ENCODE results near the gene THSD4. TPM values are rescaled to one million over a fixed set of nuclear protein-coding genes. Genes with fewer than 3 reads are reported as not detected.

THSD4 gene
- total RNA-seq, 2 experiments from 2014 or later = not detected

- POLR2A ChIA-PET = no interaction called here
- Mint-ChIP-seq H3K27me3 (peaks cover 23% of the 10 kb centered on the region), H3K27ac (no peak overlapping the region), H3K9me3 (peaks cover 2% of the 10 kb centered on the region), H3K4me3 (no peak overlapping the region), H3K4me1 (ENCODE audit: low read depth) (no peaks in the 10 kb centered on the region), H3K36me3 (ENCODE audit: low read depth) (no peaks in the 10 kb centered on the region)
- DNase-seq (no peak), ATAC-seq (no peak)
- CTCF ChIA-PET = interaction anchor here (1.1 kb wide), 1 partner anchor 42 kb away, joined by 3 read pairs; no protein-coding TSS in a partner anchor
- TF ChIP-seq CTCF (IDR thresholded peaks at IDR 0.05) = no peak
- intact Hi-C loops (cut with micrococcal nuclease) = no loop called here
These were observed 586.5 kb downstream of the THSD4 start for GRCh38 chr15:71701808-71702207.

GRCh38 chr15:71702496-71702895 is 587.2 kb downstream of the THSD4 start:
- Mint-ChIP-seq H3K27me3 (peaks cover 19% of the 10 kb centered on the region), H3K4me3 (no peak overlapping the region), H3K9me3 (peaks cover 2% of the 10 kb centered on the region), H3K36me3 (ENCODE audit: low read depth) (no peaks in the 10 kb centered on the region), H3K4me1 (ENCODE audit: low read depth) (no peaks in the 10 kb centered on the region), H3K27ac (no peak overlapping the region)
- DNase-seq (no peak), ATAC-seq (no peak)
- no peak for TF ChIP-seq CTCF (IDR thresholded peaks at IDR 0.05)
- intact Hi-C loops (cut with micrococcal nuclease) = no loop called here
- ChIA-PET POLR2A (no interaction called here), CTCF (no interaction called here)

GRCh38 chr15:71705151-71705550 is 589.9 kb downstream of the THSD4 start:
- CTCF ChIA-PET = no interaction called here
- TF ChIP-seq CTCF (IDR thresholded peaks at IDR 0.05) = no peak
- POLR2A ChIA-PET = no interaction called here
- intact Hi-C loops (cut with micrococcal nuclease) = no loop called here
- H3K4me1 Mint-ChIP-seq (ENCODE audit: low read depth) = no peaks in the 10 kb centered on the region
- H3K27ac Mint-ChIP-seq = no peak overlapping the region
- no peak overlapping the region for H3K4me3 Mint-ChIP-seq
- no peaks in the 10 kb centered on the region for H3K36me3 Mint-ChIP-seq (ENCODE audit: low read depth)
- H3K27me3 Mint-ChIP-seq = peaks cover 23% of the 10 kb centered on the region
- no peak for ATAC-seq
- peaks cover 2% of the 10 kb centered on the region for H3K9me3 Mint-ChIP-seq
- DNase-seq = no peak

GRCh38 chr15:71706461-71707229 is 591.4 kb downstream of the THSD4 start:
- Mint-ChIP-seq H3K4me1 (ENCODE audit: low read depth) (no peaks in the 10 kb centered on the region), H3K27ac (no peak overlapping the region), H3K9me3 (peaks cover 2% of the 10 kb centered on the region), H3K27me3 (peaks cover 25% of the 10 kb centered on the region), H3K36me3 (ENCODE audit: low read depth) (no peaks in the 10 kb centered on the region), H3K4me3 (no peak overlapping the region)
- TF ChIP-seq CTCF (IDR thresholded peaks at IDR 0.05) = no peak
- CTCF ChIA-PET = no interaction called here
- DNase-seq (no peak), ATAC-seq (no peak)
- intact Hi-C loops (cut with micrococcal nuclease) = no loop called here
- POLR2A ChIA-PET = no interaction called here

- H3K36me3 Mint-ChIP-seq (ENCODE audit: low read depth) = no peaks in the 10 kb centered on the region
- no peak overlapping the region for H3K4me3 Mint-ChIP-seq
- CTCF ChIA-PET = no interaction called here
- TF ChIP-seq CTCF (IDR thresholded peaks at IDR 0.05) = no peak
- ATAC-seq (no peak), DNase-seq (no peak)
- peaks cover 27% of the 10 kb centered on the region for H3K27me3 Mint-ChIP-seq
- POLR2A ChIA-PET = no interaction called here
- H3K27ac Mint-ChIP-seq = no peak overlapping the region
- peaks cover 2% of the 10 kb centered on the region for H3K9me3 Mint-ChIP-seq
- intact Hi-C loops (cut with micrococcal nuclease) = no loop called here
- H3K4me1 Mint-ChIP-seq (ENCODE audit: low read depth) = peaks cover 1% of the 10 kb centered on the region
These were observed 592.2 kb downstream of the THSD4 start for GRCh38 chr15:71707230-71708050.

All from activated CD8-positive, alpha-beta T cell treated with anti-CD3 and anti-CD28 coated beads for 36 hours (primary cell).